Astrocyte of the spinal cord (primary cell): ENCODE results near the gene RALGAPB.
"Not testable (repeated sequence)": the region's sequence is repeated elsewhere in the genome, so short reads cannot be mapped to it uniquely, and the experiment has no call there.

Experiments used
- DNase-seq: peaks from one replicate; pipeline ENCODE4 v3.0.0; 2011; ENCODE audit warnings: low read depth, low spot score
- H3K4me3 ChIP-seq: 2 replicates; pipeline ENCODE4 v1.5.1; 2011; ENCODE audit warnings: low read depth, mild to moderate bottlenecking, low read length, moderate library complexity
- in situ Hi-C: cut with HindIII; loops from 2 replicates; pipeline ENCODE4 v1.10.0; 2017; ENCODE audit warnings: low sequenced_read_pairs
- TF ChIP-seq, protein P1 (sequence below): IDR thresholded peaks from 2 replicates; pipeline ENCODE4 v1.5.1; 2012; ENCODE audit warnings: low read depth, mild to moderate bottlenecking, low read length, inconsistent platforms

The RALGAPB gene

DNA sequence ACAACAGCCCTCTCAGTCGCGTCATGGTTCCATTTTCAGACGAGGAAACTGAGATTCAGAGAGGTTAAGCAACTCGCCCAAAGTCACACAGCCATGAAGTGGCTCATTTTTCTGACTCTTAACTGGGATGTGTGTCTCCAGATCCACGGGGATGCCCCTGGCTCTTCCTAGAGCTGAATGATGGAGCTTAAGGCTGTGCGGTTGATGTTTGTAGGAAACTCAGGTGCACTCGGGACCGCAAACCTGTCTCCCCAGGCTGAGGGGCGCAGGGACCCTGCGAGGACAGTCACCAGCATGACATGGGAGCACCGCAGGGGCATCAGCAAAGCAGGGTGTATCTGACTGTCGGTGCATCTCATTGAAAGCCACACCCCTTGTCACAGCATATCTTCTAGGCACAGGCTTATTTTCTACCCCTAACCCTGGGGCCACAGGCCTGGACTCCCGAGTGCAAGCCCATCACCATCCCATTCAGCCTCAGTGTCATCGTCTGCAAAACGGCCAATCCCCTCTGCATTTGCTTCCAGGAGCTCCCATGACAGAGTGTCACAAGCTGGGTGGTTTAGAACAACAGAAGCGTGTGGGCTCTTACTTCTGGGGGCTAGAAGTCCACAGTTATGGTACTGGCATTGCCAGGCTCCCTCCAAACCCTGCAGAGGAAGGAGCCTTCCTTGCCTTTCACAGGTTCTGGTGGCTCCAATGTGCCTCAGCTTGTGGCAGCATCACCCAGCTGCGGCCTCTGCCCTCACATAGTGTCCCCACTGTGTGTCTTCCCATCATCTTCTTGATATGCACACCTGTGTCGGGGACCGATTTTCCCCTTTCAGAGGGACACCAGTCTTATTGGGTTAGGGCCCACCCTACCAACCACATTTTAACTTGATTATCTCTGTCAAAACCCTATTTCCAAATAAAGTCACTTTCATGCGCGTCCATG is 119.1 kb downstream of the RALGAPB start:
- H3K4me3 ChIP-seq: no peak overlapping the region
- no peak for DNase-seq
- in situ Hi-C loops: no loop called here
- TF ChIP-seq, protein P1, sequence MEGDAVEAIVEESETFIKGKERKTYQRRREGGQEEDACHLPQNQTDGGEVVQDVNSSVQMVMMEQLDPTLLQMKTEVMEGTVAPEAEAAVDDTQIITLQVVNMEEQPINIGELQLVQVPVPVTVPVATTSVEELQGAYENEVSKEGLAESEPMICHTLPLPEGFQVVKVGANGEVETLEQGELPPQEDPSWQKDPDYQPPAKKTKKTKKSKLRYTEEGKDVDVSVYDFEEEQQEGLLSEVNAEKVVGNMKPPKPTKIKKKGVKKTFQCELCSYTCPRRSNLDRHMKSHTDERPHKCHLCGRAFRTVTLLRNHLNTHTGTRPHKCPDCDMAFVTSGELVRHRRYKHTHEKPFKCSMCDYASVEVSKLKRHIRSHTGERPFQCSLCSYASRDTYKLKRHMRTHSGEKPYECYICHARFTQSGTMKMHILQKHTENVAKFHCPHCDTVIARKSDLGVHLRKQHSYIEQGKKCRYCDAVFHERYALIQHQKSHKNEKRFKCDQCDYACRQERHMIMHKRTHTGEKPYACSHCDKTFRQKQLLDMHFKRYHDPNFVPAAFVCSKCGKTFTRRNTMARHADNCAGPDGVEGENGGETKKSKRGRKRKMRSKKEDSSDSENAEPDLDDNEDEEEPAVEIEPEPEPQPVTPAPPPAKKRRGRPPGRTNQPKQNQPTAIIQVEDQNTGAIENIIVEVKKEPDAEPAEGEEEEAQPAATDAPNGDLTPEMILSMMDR: no peak

DNA sequence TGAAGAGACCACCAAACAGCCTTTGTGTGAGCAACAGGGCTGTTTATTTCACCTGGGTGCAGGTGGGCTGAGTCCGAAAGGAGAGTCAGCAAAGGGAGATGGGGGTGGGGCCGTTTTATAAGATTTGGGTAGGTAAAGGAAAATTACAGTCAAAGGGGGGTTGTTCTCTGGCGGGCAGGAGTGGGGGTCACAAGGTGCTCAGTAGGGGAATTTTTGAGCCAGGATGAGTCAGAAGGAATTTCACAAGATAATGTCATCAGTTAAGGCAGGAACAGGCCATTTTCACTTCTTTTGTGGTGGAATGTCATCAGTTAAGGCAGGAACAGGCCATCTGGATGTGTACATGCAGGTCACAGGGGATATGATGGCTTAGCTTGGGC is 119.8 kb downstream of the RALGAPB start:
- in situ Hi-C loops, DNase-seq, H3K4me3 ChIP-seq: not testable (repeated sequence)

DNA sequence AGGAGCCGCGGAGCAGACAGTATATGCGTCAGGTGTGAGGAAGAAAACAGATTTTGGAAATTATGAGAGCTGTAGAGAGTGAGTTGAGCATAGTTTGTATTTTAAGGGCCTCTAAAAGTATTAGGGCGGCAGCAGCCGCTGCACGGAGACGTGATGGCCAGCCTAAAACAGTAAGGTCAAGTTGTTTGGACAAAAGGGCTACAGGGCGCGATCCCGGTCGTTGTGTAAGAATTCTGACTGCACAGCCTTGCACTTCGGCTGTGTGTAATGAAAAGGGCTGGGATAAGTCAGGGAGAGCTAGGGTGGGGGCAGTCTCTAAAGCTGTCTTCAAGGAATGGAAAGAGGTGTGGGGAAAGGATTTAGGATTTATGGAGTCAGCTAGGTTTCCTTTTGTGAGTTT is 121.6 kb downstream of the RALGAPB start:
- DNase-seq, H3K4me3 ChIP-seq, in situ Hi-C loops: not testable (repeated sequence)

DNA sequence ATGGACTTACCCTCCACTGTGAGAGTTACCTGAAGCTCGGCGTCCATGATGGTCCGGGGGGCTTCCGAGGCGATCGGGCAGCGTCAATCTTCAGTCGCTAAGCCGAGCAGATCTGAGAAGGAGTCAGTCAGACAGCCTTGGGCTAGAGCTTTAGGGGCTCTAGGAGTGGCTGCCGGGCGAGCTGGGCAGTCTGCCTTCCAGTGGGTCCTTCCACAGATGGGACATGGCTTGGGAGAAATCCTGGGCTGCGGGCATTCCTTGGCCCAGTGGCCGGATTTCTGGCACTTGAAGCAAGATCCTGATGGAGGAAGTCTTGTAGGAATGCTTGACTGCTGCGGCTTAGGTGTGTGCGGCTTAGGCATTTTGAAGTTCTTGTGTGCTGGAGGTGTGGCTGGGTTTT is 123.2 kb downstream of the RALGAPB start:
- DNase-seq, H3K4me3 ChIP-seq, in situ Hi-C loops: not testable (repeated sequence)

DNA sequence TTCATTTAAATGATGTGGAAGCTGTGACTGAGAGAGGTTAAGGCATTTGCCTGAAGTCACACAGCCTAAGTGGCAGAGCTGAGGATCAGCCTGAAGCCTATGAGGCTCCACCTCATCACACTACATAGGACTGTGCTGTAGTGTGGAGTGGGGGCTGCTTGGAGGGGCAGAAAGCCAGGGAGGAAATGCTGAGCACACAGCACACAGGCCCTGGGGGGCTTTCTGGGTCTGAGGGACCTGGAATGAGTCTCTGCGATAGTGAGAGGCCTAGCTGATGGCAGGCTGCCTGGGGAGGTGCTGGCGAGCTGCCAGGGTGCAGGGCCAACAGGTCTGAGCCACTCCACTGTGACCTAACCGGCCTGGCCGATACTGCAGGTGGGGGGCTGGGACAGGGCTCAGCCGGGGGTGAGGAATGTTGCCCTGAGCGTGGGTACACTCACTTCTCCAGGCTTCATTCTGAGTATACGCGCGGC is 126.8 kb downstream of the RALGAPB start:
- in situ Hi-C loops: no loop called here
- TF ChIP-seq, protein P1: no peak
- DNase-seq: no peak
- H3K4me3 ChIP-seq: no peak overlapping the region

DNA sequence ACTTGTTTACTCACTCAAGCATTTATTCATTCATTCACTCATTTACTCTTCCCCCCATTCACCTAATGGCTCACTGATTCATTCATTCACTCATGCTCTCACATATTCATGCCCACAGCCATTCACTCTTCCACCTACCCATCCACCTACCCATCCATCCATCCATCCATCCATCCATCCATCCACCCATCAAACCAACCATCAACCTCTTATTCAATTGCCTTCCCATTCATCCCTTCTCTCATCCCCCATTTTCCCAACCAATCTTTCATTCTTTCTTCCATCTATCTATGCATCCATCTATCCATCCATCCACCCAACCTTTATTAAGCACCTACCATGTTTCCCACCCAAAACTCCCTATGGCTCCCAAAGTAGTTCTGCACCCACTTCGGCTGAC is 127.4 kb downstream of the RALGAPB start:
- in situ Hi-C loops: no loop called here
- no peak overlapping the region for H3K4me3 ChIP-seq
- no peak for DNase-seq
- TF ChIP-seq, protein P1: no peak

DNA sequence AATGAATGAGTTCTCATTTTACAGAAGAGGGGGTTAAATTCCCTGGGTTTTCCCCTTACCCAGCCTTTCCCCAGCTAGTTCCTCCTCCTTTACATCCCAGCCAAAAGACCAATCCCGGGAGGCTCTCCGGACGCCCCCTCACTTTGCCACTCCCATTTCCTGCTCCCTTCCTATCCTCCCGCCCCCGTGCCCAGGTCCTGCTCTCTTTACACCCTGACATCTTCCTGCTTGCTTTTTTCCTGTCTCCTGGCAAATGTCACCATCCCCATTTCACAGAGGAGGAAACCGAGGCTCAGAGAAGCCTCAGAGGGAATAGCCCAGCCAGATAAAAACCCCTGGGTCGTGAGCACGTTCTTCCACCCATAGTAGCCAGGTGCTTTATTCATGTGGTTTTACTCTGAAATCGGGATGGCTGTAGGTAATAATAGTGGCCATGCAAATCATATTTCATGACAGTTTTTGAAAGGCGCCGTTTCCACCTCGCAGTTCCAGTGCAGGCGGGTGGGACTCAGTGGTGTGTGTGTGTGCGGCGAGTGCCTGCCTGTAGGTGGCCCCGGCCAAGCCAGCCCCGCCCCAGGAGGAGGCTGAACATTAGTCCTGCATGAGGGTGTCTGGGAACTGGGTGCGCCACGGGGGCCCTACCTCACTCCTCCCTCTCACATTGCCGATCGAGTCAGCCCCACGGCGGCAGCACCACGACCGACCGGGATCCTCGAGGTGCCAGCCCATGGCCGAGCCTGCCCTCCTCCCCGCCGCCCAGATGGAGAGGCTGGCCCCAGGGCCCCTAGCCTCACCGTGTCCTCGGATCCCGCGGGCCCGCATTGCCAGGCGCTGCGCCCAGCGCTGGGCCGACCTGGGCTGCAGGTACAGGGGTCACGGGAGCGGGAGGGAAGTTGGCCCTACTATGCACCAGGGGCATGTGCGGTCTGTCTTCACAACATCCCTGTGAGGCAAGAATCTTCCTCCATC is 128.9 kb downstream of the RALGAPB start, which contains the start of gene ARHGAP40:
ARHGAP40 (plus strand) TSS at position 594 of the 969 bp plus-strand sequence.
- DNase-seq: no peak
- H3K4me3 ChIP-seq: peak within 1 kb of the TSS; percentile 16
- TF ChIP-seq, protein P1: peak; percentile 33
- in situ Hi-C loops: no loop called here
